Testis (tissue), 3 donors: ENCODE measurements around the gene GPC6. TPM values are rescaled to one million over a fixed set of nuclear protein-coding genes. Genes with fewer than 3 reads are reported as not detected.

ENCODE experiments used
- DNase-seq: peaks from one replicate; pipeline ENCODE4 v3.0.0-alpha.2; 2019
- H3K27ac ChIP-seq, 2 donors: fragments of 200-600 bp; sonication (generic); one replicate each; pipeline ENCODE4 v1.5.1; 2019
- H3K27me3 ChIP-seq: fragments of 200-600 bp; sonication (generic); one replicate; pipeline ENCODE4 v1.5.1; 2019
- H3K36me3 ChIP-seq: fragments of 200-600 bp; sonication (generic); one replicate; pipeline ENCODE4 v1.5.1; 2017; ENCODE audit warnings: low read depth; ENCODE audit errors: missing control alignments
- H3K4me1 ChIP-seq: fragments of 200-600 bp; sonication (generic); one replicate; pipeline ENCODE4 v1.5.1; 2019
- H3K4me3 ChIP-seq, 2 donors: fragments of 200-600 bp; sonication (generic); one replicate each; pipeline ENCODE4 v1.5.1; 2017 to 2019
- H3K9me3 ChIP-seq: fragments of 200-600 bp; sonication (generic); one replicate; pipeline ENCODE4 v1.5.1; 2017
- POLR2A ChIP-seq: fragments of 450-650 bp; IDR thresholded peaks from one replicate; pipeline ENCODE4 v1.6.1; 2017; ENCODE audit warnings: antibody characterized with exemption, mild to moderate bottlenecking, moderate library complexity
- WGBS, 2 donors: methylation state at CpG; one replicate each; pipeline ENCODE4 v1.1.5; 2018; 5-methylcytosine and 5-hydroxymethylcytosine counted together
- intact Hi-C: fragments of 100-400 bp; cut with DNase I; formaldehyde crosslinking; loops from one replicate; pipeline ENCODE4 v1.15.1; 2023; ENCODE audit warnings: low total_unique reads
- polyA plus RNA-seq: library from polyadenylated mRNA; stranded (reverse); fragments of 350-450 nt; fragmentation: Illumina TruSeq; extraction: RNeasy Lipid Tissue Mini Kit (QIAGEN cat#74804); gene quantifications from one replicate; pipeline ENCODE4 v1.2.3, GENCODE V29; 2014; ENCODE audit warnings: low read depth, low replicate concordance; ENCODE audit not compliant: insufficient read depth
- total RNA-seq, 2 donors: library from RNA; depleted of rRNA; stranded (reverse); fragments of >200 nt; gene quantifications; one replicate each; pipeline ENCODE4 v1.2.3, GENCODE V29; 2016
- TF ChIP-seq, protein P1 (sequence below), 3 experiments: fragments of 450-650 bp in 2 of 3; fragments of 200-600 bp in 1 of 3; sonication (generic) in 1 of 3; IDR thresholded peaks; one replicate each; pipeline ENCODE4 v1.5.1; 2016 to 2019; ENCODE audit warnings: antibody characterized with exemption in 3 of 3, mild to moderate bottlenecking in 2 of 3, moderate library complexity in 1 of 3

Gene GPC6
- total and polyA plus RNA-seq, 3 donors from 2014 or later: 2.2 to 6.9 (median 4.3) TPM

DNA sequence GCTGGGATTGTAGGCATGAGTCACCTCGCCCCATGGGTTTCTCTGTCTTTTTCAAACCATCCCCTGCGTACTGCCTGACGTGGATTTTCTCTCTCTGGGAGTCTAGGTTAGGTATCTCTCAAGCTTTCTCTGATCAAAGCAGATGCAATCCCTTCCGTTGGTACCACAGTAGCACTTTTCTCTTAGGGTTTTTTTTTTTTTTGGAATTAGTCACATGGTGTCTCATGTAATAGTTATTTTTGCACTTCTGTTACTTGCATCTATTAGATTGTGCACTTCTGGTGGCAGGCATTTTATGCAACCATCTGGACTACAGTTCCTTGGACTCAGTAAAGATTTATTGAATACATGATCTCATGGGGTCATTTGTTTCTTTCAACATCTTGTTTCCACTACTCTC, 72.1 kb downstream of the GPC6 start:
- Histone ChIP-seq H3K4me3 (no peak overlapping the region), H3K36me3 (no peaks in the 10 kb centered on the region), H3K27ac (no peak overlapping the region), H3K27me3 (no peaks in the 10 kb centered on the region), H3K9me3 (no peaks in the 10 kb centered on the region), H3K4me1 (no peaks in the 10 kb centered on the region)
- no peak for DNase-seq
- intact Hi-C loops: no loop called here
- 91 to 93% methylated on average over 4 of the region's 4 CpGs for WGBS, 2 donors
- no peak for TF ChIP-seq POLR2A
- TF ChIP-seq, protein P1, sequence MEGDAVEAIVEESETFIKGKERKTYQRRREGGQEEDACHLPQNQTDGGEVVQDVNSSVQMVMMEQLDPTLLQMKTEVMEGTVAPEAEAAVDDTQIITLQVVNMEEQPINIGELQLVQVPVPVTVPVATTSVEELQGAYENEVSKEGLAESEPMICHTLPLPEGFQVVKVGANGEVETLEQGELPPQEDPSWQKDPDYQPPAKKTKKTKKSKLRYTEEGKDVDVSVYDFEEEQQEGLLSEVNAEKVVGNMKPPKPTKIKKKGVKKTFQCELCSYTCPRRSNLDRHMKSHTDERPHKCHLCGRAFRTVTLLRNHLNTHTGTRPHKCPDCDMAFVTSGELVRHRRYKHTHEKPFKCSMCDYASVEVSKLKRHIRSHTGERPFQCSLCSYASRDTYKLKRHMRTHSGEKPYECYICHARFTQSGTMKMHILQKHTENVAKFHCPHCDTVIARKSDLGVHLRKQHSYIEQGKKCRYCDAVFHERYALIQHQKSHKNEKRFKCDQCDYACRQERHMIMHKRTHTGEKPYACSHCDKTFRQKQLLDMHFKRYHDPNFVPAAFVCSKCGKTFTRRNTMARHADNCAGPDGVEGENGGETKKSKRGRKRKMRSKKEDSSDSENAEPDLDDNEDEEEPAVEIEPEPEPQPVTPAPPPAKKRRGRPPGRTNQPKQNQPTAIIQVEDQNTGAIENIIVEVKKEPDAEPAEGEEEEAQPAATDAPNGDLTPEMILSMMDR (IDR thresholded peaks at IDR 0.05): no peak

DNA sequence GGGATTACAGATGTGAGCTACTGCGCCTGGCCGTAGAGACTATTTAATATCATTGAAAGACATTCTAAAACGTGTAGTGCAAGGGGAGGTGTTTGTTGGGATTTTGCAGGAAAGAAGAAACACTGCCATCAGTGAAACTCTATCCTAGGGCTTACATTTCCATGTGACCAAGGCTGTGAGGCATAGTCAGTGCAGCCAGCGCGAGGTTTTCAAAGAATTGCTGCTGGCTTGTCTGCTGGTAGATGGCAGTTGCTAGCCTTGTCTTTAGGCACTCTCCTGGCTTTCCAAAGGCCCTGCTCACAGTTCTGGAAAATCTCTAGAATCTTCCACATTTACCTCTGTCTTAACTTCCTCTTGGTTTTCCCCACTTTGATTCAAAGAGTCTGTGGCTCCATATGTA, 77.5 kb downstream of the GPC6 start:
- intact Hi-C loops: no loop called here
- TF ChIP-seq, protein P1 (IDR thresholded peaks at IDR 0.05): no peak
- TF ChIP-seq POLR2A: no peak
- no peak overlapping the region for H3K4me3 ChIP-seq
- no peaks in the 10 kb centered on the region for H3K27me3 ChIP-seq
- no peaks in the 10 kb centered on the region for H3K4me1 ChIP-seq
- WGBS, 2 donors: 86 to 87% methylated on average over 5 of the region's 5 CpGs
- H3K9me3 ChIP-seq: no peaks in the 10 kb centered on the region
- DNase-seq: no peak
- H3K36me3 ChIP-seq: no peaks in the 10 kb centered on the region
- no peak overlapping the region for H3K27ac ChIP-seq

DNA sequence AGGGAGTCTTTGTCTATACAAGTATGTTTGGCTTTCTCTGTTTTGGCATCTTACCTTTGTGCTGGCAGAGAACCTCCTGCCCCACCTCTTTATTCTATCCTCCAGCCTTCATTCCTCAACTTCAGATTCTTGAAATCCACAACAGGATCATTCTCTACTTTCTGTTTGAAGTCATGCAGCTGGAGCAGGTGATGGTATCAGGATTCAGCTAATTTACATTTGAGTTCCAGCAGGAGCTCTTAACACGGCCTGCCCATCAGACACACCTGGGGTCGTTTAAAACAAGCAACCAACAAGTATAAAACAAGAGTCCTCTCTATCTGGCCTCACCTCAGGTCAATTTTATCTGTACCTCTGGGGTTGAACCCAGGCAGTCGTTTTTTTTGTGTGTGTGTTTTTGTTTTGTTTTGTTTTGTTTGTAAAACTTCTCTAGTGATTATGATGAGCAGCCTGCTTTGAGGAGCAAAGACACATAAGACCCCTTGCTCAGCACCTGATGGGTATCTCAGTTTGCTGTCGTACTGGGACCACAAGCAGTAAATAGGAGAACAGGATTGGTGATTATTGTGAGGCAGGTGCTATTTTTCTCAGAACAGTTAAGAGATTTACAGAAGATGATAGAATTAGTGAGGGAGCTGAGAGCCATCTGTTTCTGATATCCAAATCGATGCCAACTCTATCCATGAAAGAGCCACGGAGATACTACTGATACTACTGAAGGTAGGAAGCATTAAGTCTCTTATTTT, 78.4 kb downstream of the GPC6 start:
- Histone ChIP-seq H3K9me3 (no peaks in the 10 kb centered on the region), H3K27me3 (no peaks in the 10 kb centered on the region), H3K36me3 (no peaks in the 10 kb centered on the region), H3K4me3 (no peak overlapping the region), H3K4me1 (no peaks in the 10 kb centered on the region), H3K27ac (no peak overlapping the region)
- intact Hi-C loops: no loop called here
- no peak for DNase-seq
- 63 to 68% methylated on average over 6 of the region's 6 CpGs for WGBS, 2 donors
- no peak for TF ChIP-seq POLR2A
- TF ChIP-seq, protein P1 (IDR thresholded peaks at IDR 0.05): no peak

DNA sequence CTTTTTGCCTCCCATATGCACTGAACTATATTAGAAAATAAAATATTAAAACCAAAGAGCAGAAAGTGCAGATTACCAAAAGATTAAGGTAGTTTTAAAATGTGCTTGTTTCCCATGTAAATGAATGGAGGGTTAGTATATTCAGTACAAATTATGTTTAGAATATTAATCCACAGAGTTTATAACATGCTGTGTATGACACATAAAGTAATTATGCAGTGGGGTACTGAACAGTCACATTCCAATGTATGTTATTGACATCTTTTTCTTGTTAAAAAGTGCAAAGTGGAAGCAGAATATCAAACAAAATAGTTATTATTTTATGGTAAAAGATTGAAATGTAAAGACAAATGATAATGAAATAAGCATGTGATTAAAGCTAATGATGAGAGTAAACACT, 79.3 kb downstream of the GPC6 start:
- Histone ChIP-seq H3K36me3 (no peaks in the 10 kb centered on the region), H3K4me1 (no peaks in the 10 kb centered on the region), H3K27me3 (no peaks in the 10 kb centered on the region), H3K27ac (no peak overlapping the region), H3K4me3 (no peak overlapping the region), H3K9me3 (no peaks in the 10 kb centered on the region)
- no peak for TF ChIP-seq POLR2A
- TF ChIP-seq, protein P1 (IDR thresholded peaks at IDR 0.05): no peak
- DNase-seq: no peak
- intact Hi-C loops: no loop called here

DNA sequence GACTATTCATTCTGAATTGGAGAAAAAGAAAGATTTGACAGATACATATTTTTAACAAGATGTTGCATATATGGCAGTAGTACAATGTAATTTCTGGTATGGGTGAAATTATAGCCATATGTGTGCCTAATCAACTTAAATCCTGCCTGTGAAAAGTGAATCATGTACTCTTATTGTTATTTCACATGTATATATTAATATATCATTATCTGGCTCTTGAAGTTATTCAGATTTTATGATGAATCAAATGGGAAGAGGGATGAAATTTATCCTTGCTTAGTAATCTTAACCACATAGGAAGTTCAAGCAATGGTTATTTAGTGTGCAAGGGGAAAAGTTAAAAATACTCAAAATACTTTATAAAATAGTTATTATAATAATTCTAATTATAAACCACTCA, 80.5 kb downstream of the GPC6 start:
- Histone ChIP-seq H3K4me3 (no peak overlapping the region), H3K27ac (no peak overlapping the region), H3K27me3 (no peaks in the 10 kb centered on the region), H3K4me1 (no peaks in the 10 kb centered on the region), H3K36me3 (no peaks in the 10 kb centered on the region), H3K9me3 (no peaks in the 10 kb centered on the region)
- DNase-seq: no peak
- intact Hi-C loops: no loop called here
- TF ChIP-seq, protein P1 (IDR thresholded peaks at IDR 0.05): no peak
